Activated CD4-positive, alpha-beta T cell treated with anti-CD3 and anti-CD28 coated beads, Interleukin-2, Interleukin-6, amounts not matched to agents 100 ng/mL and 50 ng/mL, durations not matched to agents 16 hours and 8 hours (primary cell): ENCODE results near the gene NFIX.

Experiments used
- DNase-seq: peaks from one replicate; pipeline ENCODE4 v3.0.0-alpha.2; 2020

NFIX gene

GRCh38 chr19:13134626-13135025 is 139.4 kb downstream of the NFIX start:
- no peak for DNase-seq

GRCh38 chr19:13135068-13136062 is 140.1 kb downstream of the NFIX start:
- DNase-seq = no peak

GRCh38 chr19:13137290-13137794 is 142.1 kb downstream of the NFIX start:
- DNase-seq = no peak

- DNase-seq = no peak
Measured at GRCh38 chr19:13138171-13138915, 143.1 kb downstream of the NFIX start.

- no peak for DNase-seq
Measured at GRCh38 chr19:13138916-13139198, 143.6 kb downstream of the NFIX start.

- no peak for DNase-seq
Measured at GRCh38 chr19:13139633-13140311, 144.5 kb downstream of the NFIX start.

GRCh38 chr19:13146763-13147563 is 151.7 kb downstream of the NFIX start:
- DNase-seq = no peak
